ENCODE data around the gene PKP3.

Gene PKP3

GRCh38 chr11:352456-353031 is 41.5 kb upstream of the PKP3 start:
- no peak for TF ChIP-seq CTCF (conservative IDR thresholded peaks at IDR 0.05)
- H3K27ac ChIP-seq: no peak overlapping the region

- TF ChIP-seq CTCF (conservative IDR thresholded peaks at IDR 0.05): no peak
Measured at GRCh38 chr11:353179-353873, 40.7 kb upstream of the PKP3 start.

GRCh38 chr11:355581-356458 is 38.2 kb upstream of the PKP3 start:
- no peak overlapping the region for H3K27ac ChIP-seq
- no peak for TF ChIP-seq CTCF (conservative IDR thresholded peaks at IDR 0.05)

More at GRCh38 chr11:353179-353873, 40.7 kb upstream of the PKP3 start:
- H3K27ac ChIP-seq: no peak overlapping the region

- no peak overlapping the region for H3K27ac ChIP-seq
- no peak for TF ChIP-seq CTCF (conservative IDR thresholded peaks at IDR 0.05)
Measured at GRCh38 chr11:356610-357009, 37.4 kb upstream of the PKP3 start.

GRCh38 chr11:357582-357981 is 36.4 kb upstream of the PKP3 start:
- no peak for TF ChIP-seq CTCF (conservative IDR thresholded peaks at IDR 0.05)
- no peak overlapping the region for H3K27ac ChIP-seq

GRCh38 chr11:358129-358800 is 35.7 kb upstream of the PKP3 start:
- TF ChIP-seq CTCF (conservative IDR thresholded peaks at IDR 0.05): no peak
- no peak overlapping the region for H3K27ac ChIP-seq

Measured in VCaP (cell line).